Cerebellar cortex (tissue), 1 donor: Measurements from ENCODE around the gene CLK2.
"Not testable (repeated sequence)": the region's sequence is repeated elsewhere in the genome, so short reads cannot be mapped to it uniquely, and the experiment has no call there.

Experiments used
- DNase-seq: peaks from one replicate; pipeline ENCODE4 v3.0.0-alpha.2; 2015; ENCODE audit warnings: low spot score

CLK2 gene

GRCh38 chr1:155266553-155266952, 6.8 kb downstream of the CLK2 start:
- DNase-seq = no peak

GRCh38 chr1:155263067-155263466, 10.2 kb downstream of the CLK2 start:
- no peak for DNase-seq

GRCh38 chr1:155261852-155262673, 11.2 kb downstream of the CLK2 start, which contains the start of gene SCAMP3:
Gene SCAMP3, minus strand, starts transcription at chr1:155262360. Its CDS starts 209 bp downstream, at chr1:155262151.
- DNase-seq = peak; percentile 100

GRCh38 chr1:155261493-155261851, 11.8 kb downstream of the CLK2 start:
- no peak for DNase-seq

GRCh38 chr1:155260276-155260675, 13.0 kb downstream of the CLK2 start:
- no peak for DNase-seq

DNA sequence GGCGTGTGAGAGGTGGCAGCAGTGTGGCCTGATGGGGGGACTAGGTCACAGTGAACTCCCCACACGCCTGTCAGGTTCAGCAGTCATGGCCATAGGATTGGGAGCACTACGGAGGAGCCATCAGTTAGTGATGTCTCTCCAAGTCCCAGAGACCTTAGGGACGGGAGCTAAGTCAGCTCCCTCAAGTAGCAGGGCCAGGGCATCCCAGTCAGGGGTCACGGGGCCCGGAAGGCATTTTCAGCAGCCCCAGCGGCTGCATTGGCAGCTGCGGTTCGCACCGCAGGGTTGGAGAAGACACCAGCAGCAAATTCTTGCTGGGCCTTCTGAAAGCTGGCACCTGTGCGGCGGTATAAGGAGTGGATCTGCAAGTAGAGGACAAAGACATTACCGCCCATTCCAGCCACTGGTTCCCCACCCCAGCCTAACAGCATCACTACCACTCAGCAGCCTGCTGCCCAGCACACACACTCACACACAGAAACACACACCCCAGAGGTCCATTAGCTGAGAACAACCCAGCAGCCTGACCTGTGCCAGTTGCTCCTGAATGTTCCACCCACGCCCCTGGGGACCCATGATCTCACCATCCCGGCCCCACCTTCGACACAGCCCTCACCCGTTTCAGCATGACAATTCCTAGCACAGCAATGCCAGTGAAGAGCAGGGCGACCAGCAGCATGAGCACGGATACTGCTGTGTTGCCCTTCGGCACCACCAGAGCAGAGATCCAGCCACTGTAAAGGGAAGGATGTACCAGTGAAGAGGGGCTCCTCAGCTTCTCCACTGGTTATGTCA, 17.0 kb downstream of the CLK2 start:
- no peak for DNase-seq

DNA sequence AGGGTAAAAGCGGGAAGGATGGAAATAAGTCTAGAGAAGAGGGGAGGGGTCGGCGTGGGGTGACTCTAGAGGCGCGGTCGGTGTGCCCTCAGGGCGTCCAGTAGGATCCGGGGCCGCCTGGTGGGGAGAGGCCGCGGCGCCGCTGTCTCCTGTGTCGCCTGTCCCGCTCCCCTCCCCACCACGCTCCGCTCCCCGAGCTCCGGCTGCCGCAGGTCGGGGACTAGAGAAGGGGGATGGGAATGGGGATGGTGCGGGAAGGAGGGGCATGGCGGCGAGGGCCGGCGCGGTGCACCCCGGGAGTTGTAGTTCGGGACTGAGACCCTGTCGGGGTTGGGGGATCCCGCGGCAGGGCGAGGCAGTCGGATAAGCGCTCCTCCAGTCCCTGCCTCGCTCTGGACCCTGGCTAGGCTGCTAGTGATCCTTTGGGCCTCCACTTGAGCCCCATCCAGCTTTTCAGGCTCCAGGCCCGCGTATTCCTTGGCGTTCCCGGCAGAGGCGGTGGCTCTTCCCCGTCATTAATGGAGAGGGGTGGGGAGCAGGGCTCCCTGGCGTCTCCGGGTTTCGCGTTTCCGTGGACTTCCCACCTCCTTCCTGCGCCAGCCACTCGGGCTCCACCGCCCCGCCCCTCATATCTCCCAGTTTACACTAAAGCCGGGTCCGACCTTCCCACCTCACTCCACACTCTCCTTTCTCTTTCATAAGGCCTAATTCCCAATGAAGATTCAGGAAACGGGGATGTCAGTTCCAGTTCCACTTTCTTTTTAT, 17.9 kb downstream of the CLK2 start, which contains the start of gene ENTREP3:
Gene ENTREP3, minus strand, starts transcription at position 241 of the 765 bp plus-strand sequence. CDS start 606 bp downstream, outside the sequence.
- peak; percentile 92 for DNase-seq

DNA sequence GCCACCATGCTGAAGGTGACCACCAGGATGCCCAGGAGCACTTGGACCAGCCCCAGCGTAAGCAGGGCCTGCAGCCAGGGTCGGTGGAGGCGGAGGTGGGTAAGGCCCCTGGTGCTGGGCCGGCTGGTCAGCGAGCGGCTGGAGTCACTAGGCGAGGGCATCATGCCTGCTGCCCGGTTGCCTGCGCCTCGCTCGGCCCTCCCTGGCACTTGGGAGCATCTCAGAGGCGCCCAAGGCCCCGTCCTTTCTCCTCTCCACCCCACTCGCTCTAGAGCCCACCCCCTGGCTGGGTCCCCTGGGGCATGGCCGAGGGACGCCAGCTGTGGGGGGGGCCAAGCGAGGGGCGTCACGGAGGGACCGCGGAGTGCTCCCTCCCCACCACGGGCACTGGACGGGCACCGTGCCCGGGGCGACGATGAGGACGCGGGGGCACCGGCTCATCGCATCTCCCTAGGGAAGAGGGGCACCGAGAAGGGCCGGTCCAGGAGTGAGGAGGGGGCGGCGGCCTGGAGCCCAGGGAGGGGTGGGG, 18.5 kb downstream of the CLK2 start:
- no peak for DNase-seq

DNA sequence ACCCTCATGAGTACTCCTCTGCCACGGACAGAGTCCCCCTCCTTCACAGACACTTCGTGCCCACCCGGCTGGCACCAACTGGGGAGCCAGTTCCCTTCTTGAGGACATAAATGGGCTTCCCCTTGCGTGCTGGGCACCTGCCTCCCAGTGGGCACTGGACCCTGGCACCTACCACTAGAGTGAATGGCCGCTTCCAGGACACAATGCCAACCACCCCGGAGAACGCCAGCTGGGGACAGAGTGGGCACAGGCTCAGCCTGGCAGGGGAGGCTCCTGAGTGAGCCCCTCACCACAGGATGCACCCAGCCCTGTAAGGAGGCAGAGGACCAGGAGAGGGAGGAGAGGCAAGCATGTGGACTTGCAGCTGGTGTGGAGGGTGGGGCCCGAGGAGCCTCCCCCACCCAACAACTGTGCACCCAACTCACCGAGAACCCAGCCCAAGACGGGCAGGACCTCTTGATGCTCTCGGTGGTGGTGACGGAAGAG, 19.0 kb downstream of the CLK2 start:
- DNase-seq = no peak

- DNase-seq = peak; percentile 40
Measured at GRCh38 chr1:155253797-155254196, 19.5 kb downstream of the CLK2 start.

- DNase-seq = peak; percentile 53
Measured at GRCh38 chr1:155253208-155253607, 20.1 kb downstream of the CLK2 start.

DNA sequence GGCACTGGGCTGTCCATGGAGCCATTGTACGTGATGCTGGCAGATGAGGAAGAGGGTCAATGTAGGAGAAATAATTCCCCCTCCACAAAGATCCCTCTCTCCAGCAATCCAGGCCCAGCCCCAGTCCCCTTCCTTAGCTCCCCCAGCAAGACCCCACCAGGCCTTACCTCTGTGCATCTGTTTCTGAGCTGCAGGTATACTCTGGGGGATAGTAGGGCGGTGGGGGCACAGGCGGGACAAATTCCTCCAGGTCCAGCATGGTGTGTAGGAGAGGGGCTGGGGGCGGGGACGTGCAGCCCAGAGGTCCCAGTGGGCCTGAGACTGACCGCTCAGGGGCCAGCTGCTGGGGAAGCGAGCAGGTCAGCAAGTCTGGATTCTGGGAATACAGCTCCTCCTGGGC, 21.7 kb downstream of the CLK2 start:
- no peak for DNase-seq

- DNase-seq = peak; percentile 97
Measured at GRCh38 chr1:155250633-155251449, 22.5 kb downstream of the CLK2 start.

GRCh38 chr1:155250246-155250632, 23.1 kb downstream of the CLK2 start:
- no peak for DNase-seq

DNA sequence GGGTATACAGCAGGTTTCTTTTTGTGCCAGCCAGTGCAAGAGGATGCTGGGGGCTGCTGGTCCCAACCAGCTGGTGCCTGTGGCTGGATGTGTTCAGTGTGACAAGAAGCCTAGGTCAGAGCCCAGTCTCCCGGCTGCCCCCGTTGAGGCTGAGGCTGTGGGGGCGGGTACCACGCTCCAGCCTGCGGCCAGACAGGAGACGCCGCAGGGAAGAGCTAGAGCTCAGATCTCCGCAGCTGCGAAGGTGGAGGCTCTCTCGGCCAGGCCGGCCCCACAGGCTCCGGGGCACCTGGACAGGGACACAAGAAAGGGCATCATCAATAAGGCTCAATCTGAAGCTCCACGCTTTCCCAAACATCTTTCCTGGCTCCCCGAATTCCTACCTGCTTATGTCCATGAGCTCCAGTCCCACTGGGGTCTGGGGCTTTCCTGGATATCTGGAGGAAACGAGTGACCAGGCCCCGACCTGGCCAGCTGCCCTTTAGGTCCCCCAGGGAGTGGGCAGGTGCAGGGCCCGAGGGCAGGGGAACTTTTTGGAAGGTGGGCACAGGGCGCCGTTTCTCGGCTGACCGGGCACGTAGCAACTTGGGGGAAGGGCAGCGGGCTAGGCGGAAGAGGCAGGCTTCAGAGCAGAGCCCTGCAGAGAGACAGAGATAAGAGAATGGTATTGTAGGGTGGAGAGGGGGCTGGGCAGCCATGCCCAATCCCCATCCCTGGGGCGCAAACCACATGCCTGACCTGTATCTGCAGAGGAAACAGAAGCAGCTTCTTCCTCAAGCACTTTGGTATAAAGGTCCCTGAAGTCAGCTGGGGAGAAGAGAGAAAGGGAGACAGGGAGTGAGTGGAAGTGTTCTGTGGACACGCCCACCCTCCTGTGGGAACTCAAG, 25.4 kb downstream of the CLK2 start:
- no peak for DNase-seq

- DNase-seq = not testable (repeated sequence)
Measured at GRCh38 chr1:155246796-155247195, 26.5 kb downstream of the CLK2 start.

GRCh38 chr1:155245163-155245524, 28.2 kb downstream of the CLK2 start:
- DNase-seq = no peak

DNA sequence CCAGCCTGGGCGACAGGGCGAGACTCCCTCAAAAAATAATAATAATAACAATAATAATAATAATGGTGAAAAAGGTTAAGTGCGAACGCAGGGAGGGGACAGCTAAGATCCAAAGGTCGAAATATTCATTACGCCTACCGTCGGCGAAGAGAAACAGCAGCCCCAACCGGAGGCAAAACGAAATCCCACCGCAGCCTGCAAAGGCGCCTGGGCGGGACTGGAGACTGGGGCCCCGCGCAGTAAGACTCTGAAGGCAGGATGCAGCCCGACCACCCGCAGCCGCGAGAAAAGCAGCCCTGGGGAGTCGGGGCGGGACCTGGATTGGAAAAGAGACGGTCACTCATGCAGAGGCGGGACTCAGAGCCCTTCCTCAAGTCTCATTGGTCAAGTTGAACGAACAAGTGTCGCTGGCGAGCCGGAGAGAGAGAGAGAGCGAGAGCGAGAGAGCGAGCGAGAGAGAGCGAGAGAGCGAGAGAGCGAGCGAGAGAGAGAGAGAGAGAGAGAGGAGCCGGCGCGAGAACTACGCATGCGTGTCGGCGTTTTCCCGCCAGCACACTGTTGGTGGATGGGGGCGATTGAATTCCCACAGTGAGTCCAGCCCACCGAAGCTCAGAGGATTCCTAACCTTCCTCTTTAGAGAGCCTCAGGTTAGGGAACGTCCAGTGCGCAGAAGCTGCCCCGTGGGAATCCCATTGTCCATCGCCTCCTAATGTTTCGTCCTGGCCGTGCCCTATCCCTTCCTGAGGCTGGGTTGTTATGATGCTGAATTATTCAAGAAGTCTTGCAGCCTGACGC, 28.7 kb downstream of the CLK2 start:
- DNase-seq = peak; percentile 100

DNA sequence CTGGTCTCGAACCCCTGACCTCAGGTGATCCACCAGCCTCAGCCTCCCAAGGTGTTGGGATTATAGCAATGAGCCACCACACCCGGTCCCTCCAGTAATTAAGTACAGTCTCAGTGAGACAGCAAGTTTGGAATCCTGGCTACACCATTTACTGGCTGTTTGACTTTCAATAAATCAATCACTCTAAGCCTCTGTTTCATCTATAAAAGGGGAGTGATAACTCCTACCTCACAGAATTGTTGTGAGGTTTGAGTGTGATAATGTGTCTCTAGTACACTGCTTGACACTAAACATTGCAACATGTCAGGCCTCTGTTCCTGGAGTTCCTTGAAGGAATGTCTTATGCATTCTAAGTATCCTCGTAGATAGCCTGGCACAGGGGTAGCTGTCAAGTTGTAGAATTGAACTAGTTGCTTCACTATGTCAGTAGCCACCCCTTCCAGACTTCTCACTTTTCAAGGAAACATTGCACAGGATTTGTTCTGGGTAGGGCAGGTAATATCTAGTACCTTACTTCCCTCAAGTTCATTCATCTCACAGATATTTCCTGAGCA, 30.4 kb downstream of the CLK2 start:
- DNase-seq = peak; percentile 41
